GM12878 (cell line): ENCODE data around the gene STX10. TPM values are rescaled to one million over a fixed set of nuclear protein-coding genes. Genes with fewer than 3 reads are reported as not detected.
A peak's percentile ranks its signal among the peaks of the same experiment; 100 is the strongest.
"Not testable (repeated sequence)": the region's sequence is repeated elsewhere in the genome, so short reads cannot be mapped to it uniquely, and the experiment has no call there.

Source experiments
- ATAC-seq: fragments of 200-7000 bp; cut with Tn5 transposase; 3 replicates; pipeline ENCODE4 v1.9.1; 2020; ENCODE audit warnings: mild to moderate bottlenecking, moderate library complexity
- BruUV-seq: library from RNA; stranded (reverse); fragments of 400-500 nt; replicated peaks from 2 replicates; lab custom pipeline; 2021; lab: Mats Ljungman, UMichigan
- CTCF ChIA-PET: fragments of 300-600 bp; sonication (Branson Sonifier 250); formaldehyde crosslinking; extraction: SDS; loops from one replicate; lab custom pipeline; 2021; ENCODE audit warnings: inconsistent platforms; lab: Yijun Ruan, JAX
- POLR2A ChIA-PET: fragments of 350-600 bp; formaldehyde crosslinking; extraction: SDS; loops from one replicate; lab custom pipeline; 2021; ENCODE audit warnings: inconsistent platforms; lab: Charles Lee
- RAD21 ChIA-PET: fragments of 300-600 bp; sonication (Branson Sonifier 250); formaldehyde crosslinking; loops from one replicate; lab custom pipeline; 2023; ENCODE audit warnings: antibody characterized with exemption; ENCODE audit not compliant: unreplicated experiment; lab: Charles Lee
- SMC1A ChIA-PET: fragments of 300-600 bp; sonication (Branson Sonifier 250); formaldehyde crosslinking; loops from one replicate; lab custom pipeline; 2023; ENCODE audit not compliant: unreplicated experiment, uncharacterized antibody; lab: Charles Lee
- DNase-seq: peaks from one replicate; pipeline ENCODE4 v3.0.0-alpha.2; 2011; ENCODE audit warnings: low read depth, low spot score
- FAIRE-seq: peaks from 3 replicates; lab custom pipeline; 2011; peaks lifted over from hg19 to GRCh38; lab: Jason Lieb, UNC
- H2AFZ ChIP-seq: 2 replicates; pipeline ENCODE4 v1.6.0; 2011; ENCODE audit warnings: low read depth, low read length, control low read depth; ENCODE audit not compliant: control insufficient read depth
- H3K27ac ChIP-seq: 2 replicates; pipeline ENCODE4 v1.5.1; 2011; ENCODE audit warnings: control low read depth; ENCODE audit not compliant: control insufficient read depth, insufficient read depth
- H3K27me3 ChIP-seq, 2 experiments: replicated peaks in 1 of 2; 2 replicates each; pipeline versions ENCODE4 v1.6.0 to v1.6.1; 2011; ENCODE audit warnings: low read length in 1 of 2; ENCODE audit not compliant: control insufficient read depth in 2 of 2, insufficient read depth in 2 of 2
- H3K36me3 ChIP-seq, 2 experiments: 2 replicates each; pipeline ENCODE4 v1.5.1; 2011; ENCODE audit warnings: low read length in 1 of 2; ENCODE audit not compliant: control insufficient read depth in 2 of 2, insufficient read depth in 2 of 2
- H3K4me1 ChIP-seq: 2 replicates; pipeline ENCODE4 v1.6.1; 2011; ENCODE audit warnings: mild to moderate bottlenecking, low read length, moderate library complexity, mixed read lengths; ENCODE audit not compliant: control insufficient read depth, insufficient read depth
- H3K4me2 ChIP-seq: 2 replicates; pipeline ENCODE4 v1.6.0; 2011; ENCODE audit warnings: control low read depth; ENCODE audit not compliant: control insufficient read depth, insufficient read depth
- H3K4me3 ChIP-seq: fragments of 200-600 bp; sonication (generic); 2 replicates; pipeline ENCODE4 v1.5.1; 2016
- H3K79me2 ChIP-seq: 2 replicates; pipeline ENCODE4 v1.6.0; 2011; ENCODE audit warnings: low read length; ENCODE audit not compliant: control insufficient read depth, insufficient read depth
- H3K9ac ChIP-seq: 2 replicates; pipeline ENCODE4 v1.8.0; 2011; ENCODE audit warnings: low read length, control low read depth, mixed read lengths; ENCODE audit not compliant: control insufficient read depth, insufficient read depth
- H3K9me3 ChIP-seq: replicated peaks from 3 replicates; pipeline ENCODE4 v1.5.1; 2011; ENCODE audit warnings: mild to moderate bottlenecking, low read length; ENCODE audit not compliant: control insufficient read depth, insufficient read depth
- H4K20me1 ChIP-seq: 2 replicates; pipeline ENCODE4 v1.6.0; 2011; ENCODE audit not compliant: control insufficient read depth, insufficient read depth
- BACH1 ChIP-seq: fragments of 450-650 bp; IDR thresholded peaks from 2 replicates; pipeline ENCODE4 v1.6.1; 2017; ENCODE audit warnings: mild to moderate bottlenecking, borderline replicate concordance
- MAX ChIP-seq: IDR thresholded peaks from 2 replicates; pipeline ENCODE4 v1.6.1; 2012; ENCODE audit warnings: low read depth, low read length, improper control_type of control experiment
- MLLT1 ChIP-seq: fragments of 450-650 bp; IDR thresholded peaks from 2 replicates; pipeline ENCODE4 v1.6.1; 2016; ENCODE audit warnings: mild to moderate bottlenecking
- PBX3 ChIP-seq: IDR thresholded peaks from 2 replicates; pipeline ENCODE4 v1.6.1; 2011; ENCODE audit warnings: mild to moderate bottlenecking, low read depth, low read length, moderate library complexity; ENCODE audit not compliant: insufficient replicate concordance
- POLR2AphosphoS5 ChIP-seq: IDR thresholded peaks from 2 replicates; pipeline ENCODE4 v1.6.1; 2011; ENCODE audit warnings: mild to moderate bottlenecking, low read length, inconsistent platforms
- WGBS: methylation state at CpG from one replicate; pipeline ENCODE4 v1.1.6; 2016; ENCODE audit warnings: low lambda C conversion rate; ENCODE audit not compliant: insufficient replicate concordance, insufficient coverage; ENCODE audit errors: missing lambda C conversion rate; 5-methylcytosine and 5-hydroxymethylcytosine counted together
- in situ Hi-C: fragments of 300-500 bp; cut with MboI; formaldehyde crosslinking; loops from 9 replicates; pipeline ENCODE4 v1.14.3; 2018; ENCODE audit warnings: mixed read lengths
- intact Hi-C: fragments of 100-400 bp; cut with micrococcal nuclease; formaldehyde crosslinking; loops from one replicate; pipeline ENCODE4 v1.14.2; 2022; ENCODE audit not compliant: unreplicated experiment
- polyA plus RNA-seq, 11 experiments: library from polyadenylated mRNA; depleted of rRNA in 4 of 11; unstranded in 6 of 11; stranded (reverse) in 5 of 11; fragments of >200 nt; fragmentation: Nextera tagmentation in 4 of 11; fragmentation: Illumina TruSeq in 1 of 11; extraction: Ambion mirVana in 4 of 11; extraction: Trizol in 1 of 11; gene quantifications; 1 replicate in 1 of 11; 2 replicates in 10 of 11; pipeline versions ENCODE4 v1.2.1 to v1.2.3, GENCODE V29; 2011 to 2016; ENCODE audit warnings: inconsistent platforms in 2 of 11, missing spikeins in 2 of 11, low read depth in 1 of 11
- total RNA-seq, 4 experiments: library from RNA; depleted of rRNA in 3 of 4; stranded (reverse); fragments of >200 nt in 3 of 4; fragmentation: Illumina TruSeq in 1 of 4; extraction: Trizol in 1 of 4; gene quantifications; 2 replicates each; pipeline versions ENCODE4 v1.2.1 to v1.2.3, GENCODE V29; 2013 to 2021

STX10 gene
- total and polyA plus RNA-seq, 10 of the 15 experiments (the other 5 are each of a cell fraction or from before 2014, with no cell fraction given), result 0.56 to 76.1 (median 47.6) TPM

GRCh38 chr19:13149173-13149627 is 975 bp downstream of the STX10 start:
- Histone ChIP-seq H3K9ac (peak overlapping the region; percentile 97), H3K4me3 (peak overlapping the region; percentile 97), H3K79me2 (peaks cover 40% of the 10 kb centered on the region), H2AFZ (peak overlapping the region; percentile 92), H3K4me2 (peak overlapping the region; percentile 92)
- WGBS, result 72% methylated on average over 17 of the region's 17 CpGs
- H3K36me3 ChIP-seq, DNase-seq, ATAC-seq, H4K20me1 ChIP-seq, H3K27ac ChIP-seq, in situ Hi-C loops, FAIRE-seq, BruUV-seq, intact Hi-C loops, H3K27me3 ChIP-seq, H3K9me3 ChIP-seq, H3K4me1 ChIP-seq: not testable (repeated sequence)
- ChIA-PET CTCF (interaction anchor here (0.6 to 2.1 kb wide), 4 partner anchors 17 to 46 kb away, joined by 3 to 8 read pairs (median 5); no protein-coding TSS in a partner anchor), POLR2A (interaction anchor here (0.5 to 1.4 kb wide), 4 partner anchors 30 to 843 kb away, joined by 3 to 4 read pairs (median 4); partner anchors contain the start of gene NACC1), SMC1A (interaction anchor here (1.4 kb wide), 1 partner anchor 31 kb away, joined by 3 read pairs; the partner anchor contains the start of gene NACC1), RAD21 (interaction anchor here (1.1 to 1.8 kb wide), 2 partner anchors 29 to 31 kb away, joined by 3 to 10 read pairs; partner anchors contain the start of gene NACC1)
- TF ChIP-seq MLLT1, result peak; percentile 63; the same call in 1 of the 2 replicates

GRCh38 chr19:13146763-13147563 is 3.2 kb downstream of the STX10 start:
- ChIA-PET CTCF (interaction anchor here (0.6 kb wide), 2 partner anchors 27 to 911 kb away, joined by 3 read pairs; no protein-coding TSS in a partner anchor), RAD21 (interaction anchor here (0.7 kb wide), 1 partner anchor 856 kb away, joined by 3 read pairs; no protein-coding TSS in a partner anchor), POLR2A (interaction anchor here (0.5 kb wide), 1 partner anchor 652 kb away, joined by 3 read pairs; no protein-coding TSS in a partner anchor), SMC1A (no interaction called here)
- no peaks in the 10 kb centered on the region; a peak in 1 of 4 replicates for H3K36me3 ChIP-seq
- no peaks in the 10 kb centered on the region for H3K27me3 ChIP-seq
- no peak for FAIRE-seq
- H3K9me3 ChIP-seq, result no peaks in the 10 kb centered on the region
- no peak for ATAC-seq
- no peak for DNase-seq
- WGBS, result 64% methylated on average over 13 of the region's 16 CpGs
- TF ChIP-seq PBX3, result no peak
- TF ChIP-seq BACH1, result no peak
- TF ChIP-seq MAX, result no peak
- TF ChIP-seq POLR2AphosphoS5, result no peak
- H3K4me3 ChIP-seq, result no peak overlapping the region
- no peak overlapping the region for H3K4me2 ChIP-seq
- in situ Hi-C loops (no loop called here), intact Hi-C loops (no loop called here)
- no peak overlapping the region for H3K27ac ChIP-seq
- BruUV-seq, result no TSS peak
- no peaks in the 10 kb centered on the region for H4K20me1 ChIP-seq
- no peak overlapping the region for H3K9ac ChIP-seq
- peaks cover 4% of the 10 kb centered on the region for H3K4me1 ChIP-seq
- peaks cover 18% of the 10 kb centered on the region for H3K79me2 ChIP-seq
- no peak overlapping the region for H2AFZ ChIP-seq
